ENCODE data around the gene PTPRM.

DNA sequence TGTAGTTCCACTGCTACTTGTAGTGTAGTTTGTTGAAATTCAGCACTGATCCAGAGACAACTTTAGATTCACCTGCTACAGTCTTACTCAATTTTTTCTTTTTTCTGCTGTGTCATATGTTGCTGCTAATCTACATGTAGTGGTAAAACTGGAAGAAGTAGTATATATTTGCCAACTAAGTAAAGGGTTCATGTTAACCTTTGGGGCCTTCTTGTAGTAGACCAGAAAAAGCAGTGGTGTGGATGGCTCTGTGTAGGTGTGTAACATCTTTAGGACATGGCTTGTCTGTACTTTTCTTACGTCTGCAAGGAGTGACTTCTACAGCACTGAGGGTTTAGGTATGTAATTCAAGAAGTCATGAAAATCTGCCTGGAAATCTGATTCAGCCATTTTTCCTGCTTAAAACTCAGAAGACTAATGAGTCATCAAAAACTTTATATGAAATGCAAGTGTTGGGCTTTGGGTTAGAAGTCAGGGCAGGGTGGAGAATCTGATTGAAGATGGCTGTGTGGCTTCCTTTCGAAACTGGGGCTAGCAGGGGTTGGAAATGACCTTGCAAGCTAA lies 8.4 kb downstream of the PTPRM start:
- TF ChIP-seq, protein P1, sequence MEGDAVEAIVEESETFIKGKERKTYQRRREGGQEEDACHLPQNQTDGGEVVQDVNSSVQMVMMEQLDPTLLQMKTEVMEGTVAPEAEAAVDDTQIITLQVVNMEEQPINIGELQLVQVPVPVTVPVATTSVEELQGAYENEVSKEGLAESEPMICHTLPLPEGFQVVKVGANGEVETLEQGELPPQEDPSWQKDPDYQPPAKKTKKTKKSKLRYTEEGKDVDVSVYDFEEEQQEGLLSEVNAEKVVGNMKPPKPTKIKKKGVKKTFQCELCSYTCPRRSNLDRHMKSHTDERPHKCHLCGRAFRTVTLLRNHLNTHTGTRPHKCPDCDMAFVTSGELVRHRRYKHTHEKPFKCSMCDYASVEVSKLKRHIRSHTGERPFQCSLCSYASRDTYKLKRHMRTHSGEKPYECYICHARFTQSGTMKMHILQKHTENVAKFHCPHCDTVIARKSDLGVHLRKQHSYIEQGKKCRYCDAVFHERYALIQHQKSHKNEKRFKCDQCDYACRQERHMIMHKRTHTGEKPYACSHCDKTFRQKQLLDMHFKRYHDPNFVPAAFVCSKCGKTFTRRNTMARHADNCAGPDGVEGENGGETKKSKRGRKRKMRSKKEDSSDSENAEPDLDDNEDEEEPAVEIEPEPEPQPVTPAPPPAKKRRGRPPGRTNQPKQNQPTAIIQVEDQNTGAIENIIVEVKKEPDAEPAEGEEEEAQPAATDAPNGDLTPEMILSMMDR (conservative IDR thresholded peaks at IDR 0.05; ENCODE audit: low read length): no peak
- no peak for TF ChIP-seq EZH2phosphoT487 (IDR thresholded peaks at IDR 0.05; ENCODE audit: borderline replicate concordance)

Measured in Loucy (cell line).